NB4 (cell line): Measurements from ENCODE around the gene CFAP58.

ENCODE experiments used
- DNase-seq: peaks from one replicate; pipeline ENCODE4 v3.0.0; 2010; ENCODE audit warnings: low read depth
- H3K4me3 ChIP-seq: one replicate; pipeline ENCODE4 v1.5.1; 2011; ENCODE audit warnings: mild to moderate bottlenecking, low read depth, low read length, moderate library complexity
- CTCF ChIP-seq: IDR thresholded peaks from one replicate; pipeline ENCODE4 v1.5.1; 2012; ENCODE audit warnings: low read depth, low read length
- MAX ChIP-seq: IDR thresholded peaks from 2 replicates; pipeline ENCODE4 v1.6.1; 2011; ENCODE audit warnings: low read depth, low read length
- MYC ChIP-seq: IDR thresholded peaks from 2 replicates; pipeline ENCODE4 v1.6.1; 2011; ENCODE audit warnings: low read depth, low read length
- POLR2A ChIP-seq: IDR thresholded peaks from 2 replicates; pipeline ENCODE4 v1.6.1; 2011; ENCODE audit warnings: mild to moderate bottlenecking; ENCODE audit not compliant: insufficient read length; ENCODE audit errors: extremely low read depth

The CFAP58 gene

GRCh38 chr10:104333032-104333727 lies 20.5 kb upstream of the CFAP58 start:
- DNase-seq: no peak
- no peak for TF ChIP-seq POLR2A
- TF ChIP-seq MAX: no peak
- no peak for TF ChIP-seq CTCF
- no peak for TF ChIP-seq MYC
- no peak overlapping the region for H3K4me3 ChIP-seq

- TF ChIP-seq MAX: no peak
- TF ChIP-seq CTCF: no peak
- TF ChIP-seq MYC: no peak
- no peak for TF ChIP-seq POLR2A
- DNase-seq: no peak
- no peak overlapping the region for H3K4me3 ChIP-seq
These were observed 19.8 kb upstream of the CFAP58 start for GRCh38 chr10:104333728-104334373.

- TF ChIP-seq POLR2A (no peak), MYC (no peak), MAX (no peak), CTCF (no peak)
These were observed 19.1 kb upstream of the CFAP58 start for GRCh38 chr10:104334561-104334960.

GRCh38 chr10:104334965-104335650 lies 18.5 kb upstream of the CFAP58 start:
- TF ChIP-seq CTCF (no peak), MYC (no peak), POLR2A (no peak), MAX (no peak)
- no peak for DNase-seq
- H3K4me3 ChIP-seq: no peak overlapping the region

More at GRCh38 chr10:104334561-104334960, 19.1 kb upstream of the CFAP58 start:
- DNase-seq: no peak
- H3K4me3 ChIP-seq: no peak overlapping the region

GRCh38 chr10:104336821-104337467 lies 16.7 kb upstream of the CFAP58 start:
- peak overlapping the region; percentile 83 for H3K4me3 ChIP-seq
- TF ChIP-seq CTCF (no peak), POLR2A (no peak), MYC (no peak), MAX (no peak)
- peak; percentile 26 for DNase-seq
